Measurements from ENCODE around the gene BRINP1.

BRINP1 gene

GRCh38 chr9:119368681-119369581, at the start of gene BRINP1:
BRINP1 (minus strand) TSS chr9:119369435; CDS start chr9:119313355, 56,080 bp downstream.
- DNase-seq (ENCODE audit: low read depth, low spot score) = peak; percentile 58

- no peak for DNase-seq (ENCODE audit: low read depth, low spot score)
These were observed 49.5 kb upstream of the BRINP1 start for GRCh38 chr9:119418721-119419120.

- no peak for DNase-seq (ENCODE audit: low read depth, low spot score)
These were observed 47.6 kb upstream of the BRINP1 start for GRCh38 chr9:119416793-119417192.

- peak; percentile 92 for DNase-seq (ENCODE audit: low read depth, low spot score)
These were observed 43.2 kb upstream of the BRINP1 start for GRCh38 chr9:119412399-119412798.

- no peak for DNase-seq (ENCODE audit: low read depth, low spot score)
These were observed 40.3 kb upstream of the BRINP1 start for GRCh38 chr9:119409552-119409951.

GRCh38 chr9:119400606-119401005, 31.4 kb upstream of the BRINP1 start:
- no peak for DNase-seq (ENCODE audit: low read depth, low spot score)

- no peak for DNase-seq (ENCODE audit: low read depth, low spot score)
These were observed 29.1 kb upstream of the BRINP1 start for GRCh38 chr9:119398350-119398749.

GRCh38 chr9:119391878-119392277, 22.6 kb upstream of the BRINP1 start:
- no peak for DNase-seq (ENCODE audit: low read depth, low spot score)

- peak; percentile 52 for DNase-seq (ENCODE audit: low read depth, low spot score)
These were observed 6.7 kb upstream of the BRINP1 start for GRCh38 chr9:119375892-119376291.

GRCh38 chr9:119372951-119373350, 3.7 kb upstream of the BRINP1 start:
- DNase-seq (ENCODE audit: low read depth, low spot score) = no peak

GRCh38 chr9:119370816-119371215, 1.6 kb upstream of the BRINP1 start:
- peak; percentile 70 for DNase-seq (ENCODE audit: low read depth, low spot score)

GRCh38 chr9:119369680-119370366, 588 bp upstream of the BRINP1 start:
- DNase-seq (ENCODE audit: low read depth, low spot score) = peak; percentile 5

GRCh38 chr9:119368179-119368578, 1.1 kb downstream of the BRINP1 start:
- peak; percentile 1 for DNase-seq (ENCODE audit: low read depth, low spot score)

- DNase-seq (ENCODE audit: low read depth, low spot score) = no peak
These were observed 1.6 kb downstream of the BRINP1 start for GRCh38 chr9:119367683-119368075.

- DNase-seq (ENCODE audit: low read depth, low spot score) = peak; percentile 23
These were observed 2.1 kb downstream of the BRINP1 start for GRCh38 chr9:119366909-119367682.

GRCh38 chr9:119365291-119366027, 3.8 kb downstream of the BRINP1 start:
- DNase-seq (ENCODE audit: low read depth, low spot score) = peak; percentile 78

GRCh38 chr9:119360237-119360636, 9.0 kb downstream of the BRINP1 start:
- DNase-seq (ENCODE audit: low read depth, low spot score) = no peak

GRCh38 chr9:119357336-119358096, 11.7 kb downstream of the BRINP1 start:
- DNase-seq (ENCODE audit: low read depth, low spot score) = no peak

- DNase-seq (ENCODE audit: low read depth, low spot score) = peak; percentile 53
These were observed 19.8 kb downstream of the BRINP1 start for GRCh38 chr9:119349351-119349825.

Data from ELF-1 (cell line).